Activated CD4-positive, alpha-beta T cell treated with anti-CD3 and anti-CD28 coated beads, Interleukin-2, Interleukin-6, amounts not matched to agents 100 ng/mL and 50 ng/mL, durations not matched to agents 16 hours and 8 hours (primary cell): ENCODE results near the gene ZNF487.
A peak's percentile ranks its signal among the peaks of the same experiment; 100 is the strongest.
"Not testable (repeated sequence)": the region's sequence is repeated elsewhere in the genome, so short reads cannot be mapped to it uniquely, and the experiment has no call there.

Experiments
- DNase-seq: peaks from one replicate; pipeline ENCODE4 v3.0.0-alpha.2; 2020

The ZNF487 gene

GRCh38 chr10:43436291-43437140 lies at the start of gene ZNF487:
TSS of gene ZNF487 (plus strand) at chr10:43437111. CDS start at chr10:43475814, 38,703 bp downstream.
- peak; percentile 93 for DNase-seq

GRCh38 chr10:43387678-43388032 lies 49.3 kb upstream of the ZNF487 start:
- DNase-seq = no peak

GRCh38 chr10:43389867-43390266 lies 47.0 kb upstream of the ZNF487 start:
- no peak for DNase-seq

- no peak for DNase-seq
These were observed 46.6 kb upstream of the ZNF487 start for GRCh38 chr10:43390333-43390732.

- no peak for DNase-seq
These were observed 46.2 kb upstream of the ZNF487 start for GRCh38 chr10:43390759-43391158.

- no peak for DNase-seq
These were observed 45.4 kb upstream of the ZNF487 start for GRCh38 chr10:43391496-43391895.

GRCh38 chr10:43392748-43393147 lies 44.2 kb upstream of the ZNF487 start:
- DNase-seq = no peak

- DNase-seq = not testable (repeated sequence)
These were observed 43.7 kb upstream of the ZNF487 start for GRCh38 chr10:43393186-43393585.

- no peak for DNase-seq
These were observed 43.1 kb upstream of the ZNF487 start for GRCh38 chr10:43393606-43394360.

- no peak for DNase-seq
These were observed 42.0 kb upstream of the ZNF487 start for GRCh38 chr10:43394868-43395267.

GRCh38 chr10:43395571-43396060 lies 41.3 kb upstream of the ZNF487 start:
- peak; percentile 55 for DNase-seq

- DNase-seq = peak; percentile 90
These were observed 40.6 kb upstream of the ZNF487 start for GRCh38 chr10:43396061-43396927.

GRCh38 chr10:43396928-43397624 lies 39.8 kb upstream of the ZNF487 start:
- peak; percentile 95 for DNase-seq

GRCh38 chr10:43398939-43399319 lies 38.0 kb upstream of the ZNF487 start:
- DNase-seq = no peak

- peak; percentile 58 for DNase-seq
These were observed 37.3 kb upstream of the ZNF487 start for GRCh38 chr10:43399320-43400310.

GRCh38 chr10:43401627-43402026 lies 35.3 kb upstream of the ZNF487 start:
- DNase-seq = no peak

GRCh38 chr10:43402176-43402575 lies 34.7 kb upstream of the ZNF487 start:
- no peak for DNase-seq

GRCh38 chr10:43402880-43403452 lies 33.9 kb upstream of the ZNF487 start:
- no peak for DNase-seq

GRCh38 chr10:43403911-43404703 lies 32.8 kb upstream of the ZNF487 start:
- no peak for DNase-seq

- no peak for DNase-seq
These were observed 32.2 kb upstream of the ZNF487 start for GRCh38 chr10:43404704-43405084.
